Ectodermal cell (in vitro differentiated cells): Measurements from ENCODE around the gene USP24.

ENCODE experiments used
- H3K27ac ChIP-seq: 2 replicates; pipeline ENCODE4 v1.7.0; 2013; ENCODE audit warnings: mild to moderate bottlenecking, low read depth, low read length; ENCODE audit not compliant: insufficient read depth, poor library complexity, severe bottlenecking
- H3K27me3 ChIP-seq: 2 replicates; pipeline ENCODE4 v1.7.0; 2013; ENCODE audit warnings: mild to moderate bottlenecking, low read length; ENCODE audit not compliant: insufficient read depth, control insufficient read depth, poor library complexity, severe bottlenecking
- H3K36me3 ChIP-seq: one replicate; pipeline ENCODE4 v1.7.0; 2013; ENCODE audit warnings: low read length; ENCODE audit not compliant: control insufficient read depth, insufficient read depth
- H3K4me1 ChIP-seq: one replicate; pipeline ENCODE4 v1.7.0; 2013; ENCODE audit warnings: low read length; ENCODE audit not compliant: control insufficient read depth, insufficient read depth
- H3K4me3 ChIP-seq: 2 replicates; pipeline ENCODE4 v1.7.0; 2013; ENCODE audit warnings: low read depth, low read length, control low read depth; ENCODE audit not compliant: insufficient read depth
- H3K9me3 ChIP-seq: 2 replicates; pipeline ENCODE4 v1.7.0; 2013; ENCODE audit warnings: mild to moderate bottlenecking, low read length, moderate library complexity; ENCODE audit not compliant: control insufficient read depth
- WGBS, 2 experiments: methylation state at CpG; one replicate each; pipeline ENCODE4 v1.1.7; 2013; ENCODE audit warnings: missing lambda C conversion rate in 2 of 2; 5-methylcytosine and 5-hydroxymethylcytosine counted together

Gene USP24

DNA sequence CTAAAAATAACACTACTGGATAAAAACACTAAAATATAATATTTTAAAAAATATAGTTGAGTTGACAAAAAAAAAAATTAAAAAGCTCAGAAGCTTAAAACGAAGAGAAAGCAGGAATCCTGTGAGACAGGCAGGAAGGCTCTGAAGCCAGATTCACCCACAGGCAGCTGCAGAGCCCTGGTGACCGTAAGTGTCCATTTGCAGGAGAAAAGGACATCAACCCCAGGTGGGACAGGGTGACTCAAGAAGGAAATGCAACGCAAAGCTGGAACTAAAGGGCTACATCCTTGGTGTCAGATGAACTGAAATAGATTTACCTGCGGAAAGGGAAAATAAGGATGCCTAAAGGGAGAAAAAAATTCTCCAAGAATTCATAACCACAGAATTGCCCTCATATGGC, 46.8 kb downstream of the USP24 start:
- peaks cover 13% of the 10 kb centered on the region for H3K36me3 ChIP-seq
- 61 to 65% methylated on average over 4 of the region's 4 CpGs for WGBS, 2 experiments
- H3K27ac ChIP-seq: no peak overlapping the region
- no peaks in the 10 kb centered on the region for H3K4me1 ChIP-seq
- H3K9me3 ChIP-seq: no peaks in the 10 kb centered on the region
- no peaks in the 10 kb centered on the region for H3K27me3 ChIP-seq
- H3K4me3 ChIP-seq: no peak overlapping the region

DNA sequence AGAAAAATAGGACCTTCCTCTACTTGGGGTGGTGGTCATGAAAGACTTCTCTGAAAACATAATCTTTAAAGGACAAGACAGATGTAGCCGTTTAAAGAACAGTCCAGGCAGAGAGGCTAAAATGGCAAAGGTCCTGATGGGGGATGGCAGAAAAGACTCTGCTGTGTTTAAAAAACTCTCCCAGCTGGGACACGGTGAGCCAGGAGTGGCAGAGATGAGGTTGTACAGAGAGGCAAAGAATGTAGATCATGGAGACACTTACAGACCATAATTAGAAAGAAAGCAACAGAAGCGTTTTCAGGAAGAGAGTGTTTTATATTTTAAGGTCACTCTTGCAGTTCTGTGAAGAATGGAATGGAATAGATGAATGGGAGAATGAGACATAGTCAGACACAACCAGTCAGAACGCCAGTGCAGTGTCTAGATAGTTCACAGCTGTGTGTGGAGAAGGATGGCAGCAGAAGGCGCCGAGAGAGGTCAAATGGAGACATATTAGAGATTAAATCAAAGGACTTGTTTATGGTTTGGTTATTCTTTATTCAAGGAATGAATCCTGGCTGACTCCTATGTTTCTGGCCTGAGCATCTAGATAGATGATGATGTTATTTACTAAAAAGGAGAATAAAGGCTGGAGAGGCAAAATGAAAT, 47.8 kb downstream of the USP24 start:
- H3K36me3 ChIP-seq: peaks cover 13% of the 10 kb centered on the region
- H3K9me3 ChIP-seq: no peaks in the 10 kb centered on the region
- no peak overlapping the region for H3K27ac ChIP-seq
- H3K4me3 ChIP-seq: no peak overlapping the region
- H3K27me3 ChIP-seq: no peaks in the 10 kb centered on the region
- H3K4me1 ChIP-seq: no peaks in the 10 kb centered on the region
- WGBS, 2 experiments: 93 to 94% methylated on average over 6 of the region's 6 CpGs

DNA sequence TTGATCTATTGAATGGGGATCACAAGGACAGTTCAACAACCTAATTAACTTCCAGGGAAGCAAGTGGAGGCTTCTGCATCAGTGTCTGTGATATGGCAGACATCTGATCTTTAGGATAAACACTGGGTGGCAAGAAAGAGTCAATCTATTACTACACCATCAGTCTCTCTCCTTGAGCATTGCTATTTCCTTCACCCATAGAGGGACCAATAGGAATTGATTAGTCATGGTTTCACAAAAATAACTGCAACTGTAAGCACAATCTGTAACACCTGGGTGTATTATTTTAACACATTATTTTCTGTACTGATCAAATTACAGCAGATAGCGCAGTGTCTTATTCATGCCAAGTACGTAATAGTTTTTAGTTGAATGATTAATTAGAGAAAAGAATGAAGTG, 50.3 kb downstream of the USP24 start:
- H3K36me3 ChIP-seq: peaks cover 7% of the 10 kb centered on the region
- no peaks in the 10 kb centered on the region for H3K9me3 ChIP-seq
- H3K27me3 ChIP-seq: no peaks in the 10 kb centered on the region
- H3K4me3 ChIP-seq: no peak overlapping the region
- 100% methylated on average over 2 of the region's 2 CpGs for WGBS, 2 experiments
- H3K4me1 ChIP-seq: no peaks in the 10 kb centered on the region
- no peak overlapping the region for H3K27ac ChIP-seq

DNA sequence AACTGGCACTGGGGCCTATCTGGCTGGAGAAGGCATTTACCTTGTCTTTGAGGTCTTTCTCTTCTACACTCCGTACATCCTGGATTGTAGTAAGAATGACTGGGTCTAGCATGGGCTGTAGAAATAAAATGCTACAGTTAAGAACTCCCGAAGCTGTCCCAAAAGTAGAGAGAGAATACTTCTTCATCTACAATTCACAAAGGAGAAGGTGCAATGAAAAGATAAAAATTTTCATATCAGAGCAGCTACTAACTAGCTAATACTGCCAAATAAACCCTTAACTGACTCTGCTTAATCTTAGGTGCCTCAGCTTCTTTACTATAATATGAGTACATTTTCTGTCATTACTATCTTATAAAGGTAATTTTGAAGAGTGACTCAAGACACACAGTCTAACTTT, 55.6 kb downstream of the USP24 start:
- no peak overlapping the region for H3K27ac ChIP-seq
- H3K36me3 ChIP-seq: no peaks in the 10 kb centered on the region
- WGBS, 2 experiments: 84 to 92% methylated on average over 2 of the region's 2 CpGs
- no peaks in the 10 kb centered on the region for H3K27me3 ChIP-seq
- H3K4me3 ChIP-seq: no peak overlapping the region
- H3K9me3 ChIP-seq: no peaks in the 10 kb centered on the region
- no peaks in the 10 kb centered on the region for H3K4me1 ChIP-seq

DNA sequence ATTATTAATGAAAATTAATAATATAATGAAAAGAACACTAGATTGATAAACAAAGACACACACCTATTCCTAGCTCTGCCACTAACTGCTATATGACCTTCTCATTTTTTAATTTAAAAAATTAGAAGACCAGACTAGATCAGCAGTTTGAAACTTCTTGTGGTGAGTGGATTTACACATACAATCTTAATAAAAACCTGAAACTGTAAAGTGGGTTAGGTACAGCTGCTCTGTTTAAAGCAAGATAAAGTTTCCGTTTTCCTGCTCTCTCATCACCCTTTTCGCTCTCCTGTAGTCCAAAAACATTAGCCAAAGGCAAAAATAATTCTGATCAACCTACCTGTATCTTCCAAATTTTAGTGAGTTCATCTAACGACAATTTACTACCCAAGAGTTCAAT, 58.6 kb downstream of the USP24 start:
- WGBS, 2 experiments: 97% methylated on average over 3 of the region's 3 CpGs
- H3K36me3 ChIP-seq: peaks cover 7% of the 10 kb centered on the region

DNA sequence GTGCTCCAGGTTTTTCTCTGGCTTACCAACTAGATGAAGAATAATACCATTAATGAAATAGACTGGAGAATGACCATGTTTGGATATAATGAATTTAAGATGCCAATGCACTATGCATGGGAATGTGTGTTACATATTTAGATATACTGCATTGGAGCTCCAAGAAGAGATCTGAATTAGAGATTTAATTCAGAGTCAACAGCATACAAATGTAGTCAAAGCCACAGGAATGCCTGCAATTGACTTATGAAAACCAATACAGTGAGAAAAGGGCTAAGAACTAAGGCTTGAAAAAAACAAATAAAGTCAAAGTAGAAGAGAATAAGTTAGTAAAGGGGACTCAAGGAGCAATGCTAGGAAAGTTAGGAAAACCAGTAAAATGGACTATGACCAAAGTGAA, 59.1 kb downstream of the USP24 start:
- H3K27me3 ChIP-seq: no peaks in the 10 kb centered on the region
- peaks cover 7% of the 10 kb centered on the region for H3K36me3 ChIP-seq
- H3K4me3 ChIP-seq: no peak overlapping the region
- no peak overlapping the region for H3K27ac ChIP-seq
- H3K9me3 ChIP-seq: no peaks in the 10 kb centered on the region
- H3K4me1 ChIP-seq: no peaks in the 10 kb centered on the region

More for the DNA sequence above, 58.6 kb downstream of the USP24 start:
- no peaks in the 10 kb centered on the region for H3K9me3 ChIP-seq
- no peaks in the 10 kb centered on the region for H3K27me3 ChIP-seq
- H3K4me3 ChIP-seq: no peak overlapping the region
- H3K4me1 ChIP-seq: no peaks in the 10 kb centered on the region
- no peak overlapping the region for H3K27ac ChIP-seq

DNA sequence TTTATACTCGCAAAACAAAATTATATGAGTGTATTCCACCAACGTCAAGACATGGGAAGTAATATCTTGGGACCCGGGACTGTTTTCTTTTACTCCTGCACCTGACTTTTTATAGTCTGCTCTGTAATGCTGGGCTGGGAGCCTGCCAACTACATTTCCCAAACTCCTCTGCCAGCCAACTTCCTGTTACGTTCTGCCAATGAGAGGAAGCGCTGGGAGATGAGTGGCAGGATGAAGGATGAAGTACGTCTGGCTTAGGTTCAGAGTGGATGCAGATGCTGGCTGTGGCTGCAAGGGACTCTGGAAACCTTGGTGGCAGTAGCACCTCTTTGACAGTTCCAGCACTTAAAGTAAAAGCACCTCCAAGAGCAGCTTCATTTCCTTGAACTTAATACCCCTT, 59.6 kb downstream of the USP24 start:
- no peak overlapping the region for H3K4me3 ChIP-seq
- no peaks in the 10 kb centered on the region for H3K9me3 ChIP-seq
- 95 to 97% methylated on average over 5 to 6 of the region's 6 CpGs for WGBS, 2 experiments
- H3K36me3 ChIP-seq: peaks cover 7% of the 10 kb centered on the region
- H3K27me3 ChIP-seq: no peaks in the 10 kb centered on the region
- no peaks in the 10 kb centered on the region for H3K4me1 ChIP-seq
- no peak overlapping the region for H3K27ac ChIP-seq

DNA sequence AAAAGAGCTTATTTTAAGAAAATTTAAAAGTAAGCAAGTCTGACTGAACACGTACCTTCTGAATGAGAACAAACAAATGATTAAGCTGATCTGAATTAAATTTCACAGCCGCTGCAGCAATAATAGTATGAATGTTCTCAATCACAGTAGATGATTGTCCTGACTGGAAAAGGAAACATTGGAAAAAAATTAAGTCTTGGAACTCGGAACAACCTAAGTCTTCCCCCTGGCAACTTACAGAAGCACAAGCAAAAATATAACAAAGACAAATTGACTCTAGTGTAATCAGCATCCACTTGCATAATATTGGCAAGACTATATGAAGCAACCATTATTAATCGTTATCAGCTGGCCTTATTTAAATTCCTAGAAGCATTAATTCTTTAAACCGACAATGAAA, 60.5 kb downstream of the USP24 start:
- 97 to 98% methylated on average over 5 of the region's 5 CpGs for WGBS, 2 experiments
- no peaks in the 10 kb centered on the region for H3K9me3 ChIP-seq
- H3K27ac ChIP-seq: no peak overlapping the region
- H3K4me1 ChIP-seq: no peaks in the 10 kb centered on the region
- no peaks in the 10 kb centered on the region for H3K27me3 ChIP-seq
- peaks cover 7% of the 10 kb centered on the region for H3K36me3 ChIP-seq
- no peak overlapping the region for H3K4me3 ChIP-seq

DNA sequence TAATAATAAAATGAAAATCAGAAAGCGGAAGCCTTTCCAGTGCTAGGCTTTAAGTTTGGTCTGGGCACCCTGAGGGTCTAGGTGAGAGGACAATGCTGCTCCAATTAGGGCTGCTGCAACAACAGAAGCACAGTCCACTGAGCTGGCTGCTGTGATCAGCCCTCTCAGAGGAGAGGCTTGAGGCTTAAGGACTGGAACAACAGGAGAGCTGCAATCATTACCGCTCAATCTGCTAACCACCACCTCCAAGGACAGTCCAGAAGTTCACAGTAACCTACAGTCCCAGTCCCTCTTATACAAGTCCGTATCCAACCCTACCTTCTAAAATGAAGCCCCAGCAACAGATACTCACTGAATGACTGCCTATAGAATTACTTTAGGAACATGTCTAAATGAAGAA, 62.1 kb downstream of the USP24 start:
- WGBS, 2 experiments: 93 to 94% methylated on average over 3 of the region's 3 CpGs
- Histone ChIP-seq H3K9me3 (no peaks in the 10 kb centered on the region), H3K27me3 (no peaks in the 10 kb centered on the region), H3K36me3 (peaks cover 7% of the 10 kb centered on the region), H3K4me1 (no peaks in the 10 kb centered on the region), H3K27ac (no peak overlapping the region), H3K4me3 (no peak overlapping the region)

DNA sequence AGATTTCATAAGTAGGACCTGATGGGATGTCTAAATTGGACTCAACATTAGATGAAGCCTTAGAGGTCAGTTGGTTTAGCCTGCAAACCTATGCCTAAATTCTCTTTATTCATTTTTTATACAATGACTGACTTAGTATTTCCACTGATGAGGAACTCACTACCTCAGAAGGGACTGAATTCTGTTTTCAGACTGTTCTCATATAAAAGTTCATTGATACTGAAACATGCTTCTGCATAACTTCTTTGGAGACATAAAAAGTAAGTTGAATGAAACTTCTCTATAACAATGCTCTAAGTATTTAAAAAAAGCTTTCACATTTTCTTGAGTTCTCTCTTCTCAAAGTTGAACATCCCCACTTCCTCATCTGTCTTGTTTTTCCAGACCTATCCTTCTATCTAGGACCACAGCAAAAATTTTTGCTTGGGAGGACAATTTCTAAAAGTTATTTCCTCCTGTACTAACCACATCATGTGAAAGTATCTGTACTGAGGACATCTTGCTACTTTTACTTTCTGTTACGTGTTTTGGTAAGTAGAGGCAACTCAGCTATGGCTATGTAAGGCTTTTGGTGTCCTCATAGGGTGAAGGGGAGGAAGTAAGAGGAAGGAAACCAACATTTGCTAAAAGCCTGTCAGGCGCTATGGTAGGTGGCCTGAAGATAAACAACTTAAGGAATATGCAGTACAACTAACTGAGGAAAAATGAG, 64.1 kb downstream of the USP24 start:
- H3K36me3 ChIP-seq: peaks cover 14% of the 10 kb centered on the region
- 96 to 99% methylated on average over 2 of the region's 2 CpGs for WGBS, 2 experiments
- H3K4me1 ChIP-seq: no peaks in the 10 kb centered on the region
- no peaks in the 10 kb centered on the region for H3K27me3 ChIP-seq
- H3K9me3 ChIP-seq: no peaks in the 10 kb centered on the region
- no peak overlapping the region for H3K4me3 ChIP-seq
- no peak overlapping the region for H3K27ac ChIP-seq
